ENCODE data around the gene SEMA3B. TPM values are rescaled to one million over a fixed set of nuclear protein-coding genes. Genes with fewer than 3 reads are reported as not detected.

SEMA3B gene
- total RNA-seq, 1 donor from 2014 or later, result 34.8 TPM

DNA sequence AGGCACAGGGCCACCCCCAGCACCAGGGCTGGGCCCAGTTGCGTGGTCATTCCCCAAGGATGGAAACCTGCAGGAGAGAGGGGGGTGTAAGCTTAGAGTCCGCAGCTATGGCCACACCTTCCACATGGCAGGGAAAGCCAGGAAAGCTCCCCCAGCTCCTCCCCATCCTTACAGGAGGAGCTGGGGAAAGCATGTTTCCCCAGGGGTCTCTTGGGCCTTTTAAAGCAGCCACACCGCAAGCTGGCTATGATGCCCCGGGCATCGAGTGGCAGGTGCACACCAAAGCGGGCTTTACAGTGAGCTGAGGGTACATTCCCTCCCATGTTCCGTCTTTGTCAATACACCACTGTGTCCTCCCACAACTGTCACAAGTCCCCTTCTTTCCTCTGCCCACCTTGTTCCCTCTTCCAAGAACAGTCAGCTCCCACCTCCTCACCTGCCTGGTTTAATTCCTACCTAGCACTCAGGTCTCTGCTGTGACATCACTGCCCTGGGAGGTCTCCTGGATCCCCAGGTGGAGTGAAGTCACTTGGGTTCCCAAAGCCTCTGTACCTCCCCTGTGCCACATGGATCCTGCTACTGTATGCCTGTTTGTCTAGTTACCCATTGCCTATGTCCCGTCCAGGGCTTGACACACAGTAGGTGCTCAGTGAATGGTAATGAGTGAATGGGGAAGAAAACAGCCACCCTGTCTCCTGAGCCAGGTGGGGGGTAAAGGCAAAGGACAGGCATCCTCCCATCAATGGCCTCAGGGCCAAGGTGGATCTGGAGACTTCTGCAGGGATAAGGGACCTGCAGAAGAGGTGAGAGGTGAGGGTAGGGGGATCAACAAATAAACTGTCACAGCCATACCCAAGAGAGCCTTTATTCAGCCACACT lies 26.8 kb downstream of the SEMA3B start:
- TF ChIP-seq, protein P1, sequence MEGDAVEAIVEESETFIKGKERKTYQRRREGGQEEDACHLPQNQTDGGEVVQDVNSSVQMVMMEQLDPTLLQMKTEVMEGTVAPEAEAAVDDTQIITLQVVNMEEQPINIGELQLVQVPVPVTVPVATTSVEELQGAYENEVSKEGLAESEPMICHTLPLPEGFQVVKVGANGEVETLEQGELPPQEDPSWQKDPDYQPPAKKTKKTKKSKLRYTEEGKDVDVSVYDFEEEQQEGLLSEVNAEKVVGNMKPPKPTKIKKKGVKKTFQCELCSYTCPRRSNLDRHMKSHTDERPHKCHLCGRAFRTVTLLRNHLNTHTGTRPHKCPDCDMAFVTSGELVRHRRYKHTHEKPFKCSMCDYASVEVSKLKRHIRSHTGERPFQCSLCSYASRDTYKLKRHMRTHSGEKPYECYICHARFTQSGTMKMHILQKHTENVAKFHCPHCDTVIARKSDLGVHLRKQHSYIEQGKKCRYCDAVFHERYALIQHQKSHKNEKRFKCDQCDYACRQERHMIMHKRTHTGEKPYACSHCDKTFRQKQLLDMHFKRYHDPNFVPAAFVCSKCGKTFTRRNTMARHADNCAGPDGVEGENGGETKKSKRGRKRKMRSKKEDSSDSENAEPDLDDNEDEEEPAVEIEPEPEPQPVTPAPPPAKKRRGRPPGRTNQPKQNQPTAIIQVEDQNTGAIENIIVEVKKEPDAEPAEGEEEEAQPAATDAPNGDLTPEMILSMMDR (conservative IDR thresholded peaks at IDR 0.05), result no peak
- Mint-ChIP-seq H3K4me3 (peak overlapping the region; percentile 50), H3K27me3 (no peaks in the 10 kb centered on the region)

DNA sequence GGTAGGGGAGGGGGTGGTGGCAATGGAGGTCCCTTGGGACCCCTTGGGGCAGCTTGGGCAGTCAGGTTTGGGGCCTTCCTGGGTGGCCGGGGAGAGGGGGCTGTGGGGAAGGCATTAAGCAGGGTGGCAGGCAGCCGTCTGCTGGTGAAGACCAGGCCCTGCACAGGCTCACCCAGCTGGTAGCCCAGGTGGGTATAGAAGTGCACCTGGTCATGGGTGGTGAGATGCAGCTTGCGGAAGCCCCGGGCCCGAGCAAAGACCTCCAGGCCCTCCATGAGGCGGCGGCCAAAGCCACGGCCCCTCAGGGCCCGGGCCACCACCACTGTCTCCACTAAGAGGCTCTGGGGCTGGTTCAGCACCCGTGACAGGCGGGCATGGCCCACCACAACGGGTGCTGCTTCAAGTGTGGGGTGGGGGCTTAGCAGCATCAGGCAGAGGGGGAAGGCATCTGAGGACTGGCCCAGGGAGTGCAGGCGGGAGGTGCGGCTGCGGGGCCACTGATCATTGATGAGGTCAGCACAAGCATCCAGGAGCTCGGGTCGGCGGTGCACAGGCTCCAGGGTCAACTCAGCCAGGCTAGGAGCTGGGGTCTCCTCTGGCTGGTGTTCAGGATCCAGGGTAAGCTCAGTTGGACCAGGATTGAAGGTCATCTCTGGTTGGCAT lies 27.9 kb downstream of the SEMA3B start:
- no peak overlapping the region for H3K4me3 Mint-ChIP-seq
- TF ChIP-seq, protein P1 (conservative IDR thresholded peaks at IDR 0.05), result no peak

More for the DNA sequence above, 26.8 kb downstream of the SEMA3B start:
- DNase-seq (ENCODE audit: extremely low spot score, unreplicated experiment), result no peak
- Mint-ChIP-seq H3K9me3 (no peaks in the 10 kb centered on the region), H3K36me3 (no peaks in the 10 kb centered on the region), H3K27ac (no peak overlapping the region), H3K4me1 (ENCODE audit: unreplicated experiment) (peaks cover 25% of the 10 kb centered on the region)

DNA sequence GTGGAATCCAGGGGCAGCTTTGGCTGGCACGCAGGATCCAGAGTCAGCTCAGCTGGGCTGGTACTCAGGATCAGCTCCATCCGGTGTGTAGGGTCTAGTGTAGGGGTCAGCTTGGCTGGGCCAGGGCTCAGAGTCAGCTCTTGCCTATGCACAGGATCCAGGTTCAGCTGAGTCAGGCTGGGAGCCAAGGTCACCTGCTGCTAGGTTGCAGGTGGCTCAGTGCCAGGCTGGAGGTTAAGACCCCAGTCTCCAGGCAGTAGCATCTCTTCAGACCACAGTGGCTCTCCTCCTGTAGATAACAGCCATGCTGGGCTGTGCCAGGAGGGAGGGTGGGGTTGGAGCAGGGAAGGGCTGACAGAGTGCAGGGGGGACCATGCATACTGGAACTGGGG lies 28.4 kb downstream of the SEMA3B start:
- Mint-ChIP-seq H3K27me3 (no peaks in the 10 kb centered on the region), H3K27ac (peak overlapping the region; percentile 46), H3K9me3 (no peaks in the 10 kb centered on the region), H3K4me3 (peak overlapping the region; percentile 98), H3K4me1 (ENCODE audit: unreplicated experiment) (peaks cover 18% of the 10 kb centered on the region), H3K36me3 (no peaks in the 10 kb centered on the region)
- TF ChIP-seq, protein P1 (conservative IDR thresholded peaks at IDR 0.05), result no peak
- no peak for DNase-seq (ENCODE audit: extremely low spot score, unreplicated experiment)

More for the DNA sequence above, 27.9 kb downstream of the SEMA3B start:
- H3K36me3 Mint-ChIP-seq, result no peaks in the 10 kb centered on the region
- no peaks in the 10 kb centered on the region for H3K9me3 Mint-ChIP-seq
- peaks cover 19% of the 10 kb centered on the region for H3K4me1 Mint-ChIP-seq (ENCODE audit: unreplicated experiment)
- H3K27ac Mint-ChIP-seq, result no peak overlapping the region
- no peak for DNase-seq (ENCODE audit: extremely low spot score, unreplicated experiment)
- H3K27me3 Mint-ChIP-seq, result no peaks in the 10 kb centered on the region

DNA sequence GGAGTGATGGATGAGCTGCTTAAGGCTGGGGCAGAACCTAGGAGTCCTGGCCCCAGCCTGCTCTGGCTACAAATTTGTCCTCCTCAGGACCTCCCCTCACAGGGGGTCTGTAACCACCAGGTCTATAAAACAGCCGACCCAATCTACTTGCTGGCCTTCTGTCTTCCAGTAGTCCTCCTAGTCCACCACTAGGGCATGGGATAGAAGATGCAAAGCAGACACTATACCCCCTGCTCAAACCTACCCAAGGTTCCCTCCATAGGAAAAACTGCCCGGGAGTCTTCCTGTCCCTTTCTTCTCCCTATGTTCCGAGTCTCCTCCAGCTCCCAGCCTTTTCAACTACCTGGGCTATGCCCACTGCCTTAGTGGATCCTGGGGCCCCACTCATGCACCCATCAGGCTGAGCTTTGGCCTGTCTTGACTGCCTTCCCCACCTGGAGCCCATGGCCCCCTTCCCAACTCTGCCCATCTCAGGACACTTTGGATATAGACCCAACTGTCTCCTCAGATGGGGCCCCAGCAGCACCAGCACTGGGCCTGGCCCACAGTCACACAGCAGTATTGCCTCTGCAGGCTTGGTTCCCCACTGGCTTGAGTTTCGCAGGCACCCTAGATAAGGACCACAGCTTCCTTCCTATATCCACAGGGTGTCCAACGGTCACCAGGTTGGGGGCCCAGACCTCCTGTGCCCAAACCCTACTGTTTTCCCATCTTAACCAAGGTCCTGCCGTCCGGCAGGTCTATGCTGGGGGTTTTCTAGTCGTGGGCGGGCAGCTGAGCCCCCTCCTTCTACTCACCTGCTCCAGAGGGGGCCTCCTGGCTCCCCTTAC lies 29.2 kb downstream of the SEMA3B start:
- Mint-ChIP-seq H3K4me1 (ENCODE audit: unreplicated experiment) (peaks cover 18% of the 10 kb centered on the region), H3K9me3 (no peaks in the 10 kb centered on the region), H3K27me3 (no peaks in the 10 kb centered on the region), H3K4me3 (peak overlapping the region; percentile 98), H3K27ac (peak overlapping the region; percentile 46), H3K36me3 (no peaks in the 10 kb centered on the region)
- TF ChIP-seq, protein P1 (conservative IDR thresholded peaks at IDR 0.05), result peak; percentile 47
- no peak for DNase-seq (ENCODE audit: extremely low spot score, unreplicated experiment)

DNA sequence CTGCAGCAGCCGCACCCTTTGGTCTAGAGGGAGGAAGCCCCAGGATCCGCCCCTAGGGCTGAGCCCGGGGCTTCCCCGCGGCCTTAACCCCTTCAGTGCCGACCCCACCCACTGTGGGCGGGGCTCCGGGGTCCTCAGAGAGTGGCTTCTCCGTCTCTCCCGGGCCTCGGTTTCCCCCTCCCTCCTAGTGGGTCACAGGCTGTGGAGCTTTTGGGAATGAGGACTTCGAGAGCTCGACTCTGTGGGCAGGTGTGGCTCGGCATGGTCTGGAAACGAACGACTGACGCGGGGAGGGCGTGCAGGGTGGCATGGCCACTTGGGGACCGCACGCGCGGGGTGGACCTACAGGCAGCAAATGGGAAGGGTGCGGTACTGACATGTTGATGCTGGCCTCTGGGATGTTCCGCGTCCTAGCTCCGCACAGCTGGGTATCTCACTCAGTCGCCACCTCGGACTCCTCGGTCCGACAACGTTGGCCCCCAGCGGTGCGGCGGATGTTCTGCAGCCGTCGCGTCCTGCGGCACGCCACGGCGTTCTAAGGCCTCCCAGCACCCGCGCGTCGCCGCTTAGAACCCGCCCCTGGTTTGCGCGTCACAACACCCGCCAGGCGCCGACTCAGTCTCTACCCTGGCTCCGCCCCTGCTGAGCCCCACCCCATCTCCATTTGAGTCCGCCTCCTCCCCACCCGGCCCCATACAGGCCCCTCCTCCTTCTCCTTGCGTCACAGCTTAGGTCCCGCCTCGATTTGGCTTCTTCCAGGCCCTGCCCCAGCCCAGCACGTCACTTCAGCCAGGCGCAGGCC lies 30.1 kb downstream of the SEMA3B start, which contains the start of the genes HYAL3 and NAA80:
Gene HYAL3, minus strand, starts transcription at position 570 of the 802 bp plus-strand sequence. CDS start 3,803 bp downstream, outside the sequence.
Gene NAA80, minus strand, starts transcription at position 570 of the 802 bp plus-strand sequence. CDS start 1,942 bp downstream, outside the sequence.
- peak within 1 kb of the TSS; percentile 99 for H3K27ac Mint-ChIP-seq
- no peaks in the 10 kb centered on the region for H3K36me3 Mint-ChIP-seq
- peak; percentile 99 for DNase-seq (ENCODE audit: extremely low spot score, unreplicated experiment)
- H3K9me3 Mint-ChIP-seq, result no peaks in the 10 kb centered on the region
- H3K4me1 Mint-ChIP-seq (ENCODE audit: unreplicated experiment), result peaks cover 18% of the 10 kb centered on the region
- H3K27me3 Mint-ChIP-seq, result no peaks in the 10 kb centered on the region
- TF ChIP-seq, protein P1 (conservative IDR thresholded peaks at IDR 0.05), result peak; percentile 64
- H3K4me3 Mint-ChIP-seq, result peak within 1 kb of the TSS; percentile 98

Measured in type B pancreatic cell (in vitro differentiated cells).